ENCODE results near the gene ZNF552. TPM values are rescaled to one million over a fixed set of nuclear protein-coding genes. Genes with fewer than 3 reads are reported as not detected.
"Not testable (repeated sequence)": the region's sequence is repeated elsewhere in the genome, so short reads cannot be mapped to it uniquely, and the experiment has no call there.

ZNF552 gene
- total RNA-seq, 1 donor from 2014 or later: 4.3 TPM

DNA sequence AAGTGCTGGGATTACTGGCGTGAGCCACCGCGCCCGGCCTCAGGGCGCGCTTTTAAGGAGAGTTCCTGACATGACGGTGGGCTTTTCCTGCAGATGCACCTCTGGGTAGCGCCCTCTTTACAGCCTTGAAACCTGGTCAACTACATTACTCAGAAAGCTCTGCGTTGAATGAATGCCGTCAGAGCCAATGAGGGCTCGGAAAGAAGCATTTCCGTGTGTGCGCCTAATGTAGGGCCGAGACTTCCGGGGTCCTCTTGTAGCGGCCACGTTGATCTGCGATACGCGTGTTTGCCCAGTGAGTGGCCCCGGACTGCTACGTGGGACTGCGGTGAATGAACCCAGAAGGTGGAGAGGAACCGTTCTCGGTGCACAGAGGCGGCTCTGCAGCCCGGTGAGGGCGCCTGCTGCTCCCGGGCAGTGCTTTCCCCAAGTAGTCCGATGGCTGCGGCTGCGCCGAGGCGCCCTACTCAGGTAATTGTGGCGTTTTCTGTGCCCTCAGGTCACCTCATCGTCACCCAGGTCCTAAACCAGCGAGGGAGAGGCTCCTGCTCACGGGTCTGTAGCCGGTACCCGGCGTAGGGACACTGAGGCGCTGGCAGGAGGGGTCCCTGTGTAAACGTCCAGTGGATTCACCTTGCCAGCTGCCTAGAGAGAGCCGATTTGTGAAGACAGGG lies 4.9 kb upstream of the ZNF552 start:
- no peak for DNase-seq (ENCODE audit: extremely low read depth, low read depth, low spot score)

DNA sequence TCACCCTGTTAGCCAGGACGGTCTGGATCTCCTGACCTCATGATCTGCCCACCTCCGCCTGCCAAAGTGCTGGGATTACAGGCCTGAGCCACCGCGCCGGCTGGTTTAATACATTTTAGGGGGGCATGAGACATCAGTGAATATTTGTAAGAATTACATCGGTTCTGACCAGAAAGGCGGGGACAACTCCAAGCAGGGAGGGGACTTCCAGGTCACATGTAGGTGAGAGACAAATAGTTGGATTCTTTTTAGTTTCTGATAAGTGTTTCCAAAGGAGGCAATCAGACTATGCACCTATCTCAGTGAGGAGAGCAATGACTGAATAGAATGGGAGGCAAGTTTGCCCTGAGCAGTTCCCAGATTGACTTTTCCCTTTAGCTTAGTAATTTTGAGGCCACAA lies 3.7 kb upstream of the ZNF552 start:
- DNase-seq (ENCODE audit: extremely low read depth, low read depth, low spot score): no peak

GRCh38 chr19:57817976-57818375 lies 3.3 kb upstream of the ZNF552 start:
- DNase-seq (ENCODE audit: extremely low read depth, low read depth, low spot score): no peak

GRCh38 chr19:57816652-57817051 lies 1.9 kb upstream of the ZNF552 start:
- no peak for DNase-seq (ENCODE audit: extremely low read depth, low read depth, low spot score)

GRCh38 chr19:57815247-57816075 lies 748 bp upstream of the ZNF552 start:
- DNase-seq (ENCODE audit: extremely low read depth, low read depth, low spot score): no peak

DNA sequence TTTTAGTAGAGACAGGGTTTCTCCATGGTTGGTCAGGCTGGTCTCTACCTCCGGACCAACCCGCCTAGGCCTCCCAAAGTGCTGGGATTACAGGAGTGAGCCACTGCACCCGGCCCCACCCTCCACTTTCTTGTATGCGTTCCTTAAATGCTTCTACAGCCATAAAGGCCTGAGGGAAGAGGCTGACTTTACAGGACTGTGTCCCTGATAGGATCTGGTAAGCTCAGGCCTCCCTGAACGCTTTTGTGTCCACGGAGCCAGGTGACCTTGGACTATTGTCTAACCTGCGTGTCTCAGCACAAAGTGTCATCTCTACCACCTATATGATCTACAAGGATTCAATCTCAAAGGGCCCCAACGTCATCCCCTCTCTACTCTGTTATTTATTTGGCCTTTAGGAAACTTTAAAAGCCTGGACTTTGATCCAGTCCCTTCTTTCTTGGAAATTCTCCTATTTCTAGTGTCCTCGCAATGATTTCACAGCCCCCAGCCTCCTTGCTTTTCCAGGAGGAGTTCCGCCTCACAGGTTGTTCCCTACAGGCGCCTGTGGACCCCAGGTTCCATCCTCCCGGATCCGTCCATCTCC lies 701 bp downstream of the ZNF552 start:
- DNase-seq (ENCODE audit: extremely low read depth, low read depth, low spot score): no peak

GRCh38 chr19:57812975-57813820 lies 1.5 kb downstream of the ZNF552 start:
- DNase-seq (ENCODE audit: extremely low read depth, low read depth, low spot score): not testable (repeated sequence)

- DNase-seq (ENCODE audit: extremely low read depth, low read depth, low spot score): no peak
Measured at GRCh38 chr19:57812226-57812625, 2.5 kb downstream of the ZNF552 start.

GRCh38 chr19:57810410-57811295 lies 4.1 kb downstream of the ZNF552 start:
- not testable (repeated sequence) for DNase-seq (ENCODE audit: extremely low read depth, low read depth, low spot score)

GRCh38 chr19:57807541-57807940 lies 7.2 kb downstream of the ZNF552 start:
- DNase-seq (ENCODE audit: extremely low read depth, low read depth, low spot score): no peak

- DNase-seq (ENCODE audit: extremely low read depth, low read depth, low spot score): no peak
Measured at GRCh38 chr19:57803594-57804325, 11.0 kb downstream of the ZNF552 start.

DNA sequence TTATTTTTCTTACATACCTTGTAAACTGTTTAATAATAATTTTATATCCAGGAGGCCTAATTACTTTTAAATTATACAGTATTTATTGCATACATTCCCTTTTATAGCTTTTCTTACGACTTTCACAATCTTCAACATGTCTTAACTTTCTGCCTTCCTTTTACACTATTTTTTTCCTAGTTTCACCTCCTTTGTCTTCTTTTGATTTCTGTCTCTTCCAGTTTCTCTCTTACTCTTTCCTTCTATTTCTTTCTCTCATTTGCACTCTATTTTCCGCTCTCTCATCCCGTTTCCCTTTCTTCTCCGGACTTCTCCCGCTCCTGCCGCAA lies 11.5 kb downstream of the ZNF552 start:
- no peak for DNase-seq (ENCODE audit: extremely low read depth, low read depth, low spot score)

GRCh38 chr19:57802269-57802668 lies 12.4 kb downstream of the ZNF552 start:
- DNase-seq (ENCODE audit: extremely low read depth, low read depth, low spot score): no peak

DNA sequence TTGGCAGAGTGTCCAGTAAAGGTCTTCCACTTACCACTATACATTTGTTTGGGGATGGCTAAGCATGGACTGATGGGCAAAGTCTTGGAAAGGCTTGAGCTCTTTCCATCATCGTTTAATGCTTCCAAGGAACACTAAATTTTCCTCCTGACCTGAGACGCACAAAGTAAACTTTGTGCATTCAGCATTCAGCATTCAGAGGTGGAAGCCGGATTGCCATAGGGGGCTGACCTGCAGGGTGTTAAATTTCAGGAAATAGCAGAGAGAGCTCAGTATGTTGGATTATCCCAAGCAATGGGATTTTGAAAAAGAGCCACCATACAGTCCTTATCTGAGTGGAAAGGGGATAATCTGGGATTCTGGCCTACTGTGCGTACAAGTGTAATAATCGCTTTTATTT lies 14.0 kb downstream of the ZNF552 start:
- no peak for DNase-seq (ENCODE audit: extremely low read depth, low read depth, low spot score)

- not testable (repeated sequence) for DNase-seq (ENCODE audit: extremely low read depth, low read depth, low spot score)
Measured at GRCh38 chr19:57796580-57796979, 18.1 kb downstream of the ZNF552 start.

DNA sequence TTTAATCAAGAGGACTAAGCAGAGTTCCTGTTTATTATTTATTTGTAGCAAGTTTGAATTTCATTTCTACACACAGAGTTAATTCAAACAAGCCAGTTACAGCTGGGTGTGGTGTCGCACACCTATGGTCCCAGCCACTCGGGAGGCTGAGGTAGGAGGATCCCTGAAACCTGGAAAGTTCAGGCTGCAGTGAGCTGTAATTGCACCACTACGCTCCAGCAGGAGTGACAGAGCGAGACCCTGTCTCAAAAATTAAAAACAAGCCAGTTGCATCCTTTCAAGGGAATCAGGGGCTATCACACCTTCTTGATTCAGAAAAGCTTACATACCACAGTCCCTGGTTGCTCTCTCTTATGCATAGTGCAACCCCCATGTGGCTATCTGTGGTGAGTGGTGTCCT lies 25.4 kb downstream of the ZNF552 start:
- DNase-seq (ENCODE audit: extremely low read depth, low read depth, low spot score): no peak

GRCh38 chr19:57788114-57788692 lies 26.5 kb downstream of the ZNF552 start:
- DNase-seq (ENCODE audit: extremely low read depth, low read depth, low spot score): no peak

GRCh38 chr19:57786906-57787305 lies 27.8 kb downstream of the ZNF552 start:
- DNase-seq (ENCODE audit: extremely low read depth, low read depth, low spot score): no peak

DNA sequence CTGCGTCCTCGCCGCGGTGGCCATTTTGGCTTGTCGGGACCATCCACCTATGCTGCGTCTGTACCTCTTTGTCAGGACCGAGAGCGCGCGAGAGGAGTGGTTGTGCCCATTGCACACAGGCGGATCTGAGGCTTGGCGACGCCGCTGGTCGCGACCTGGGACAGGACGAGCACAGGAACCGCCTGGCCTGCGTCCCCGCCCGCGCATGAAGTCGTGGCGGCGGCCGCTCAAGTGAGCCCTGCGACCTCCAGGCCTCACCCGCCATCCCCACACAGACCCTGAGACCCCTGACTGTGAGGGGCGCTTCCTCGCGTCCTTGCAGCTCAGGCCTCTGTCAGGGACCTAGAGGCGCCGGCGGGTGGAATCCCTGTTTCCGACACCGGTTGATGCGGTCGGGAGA lies 28.4 kb downstream of the ZNF552 start:
- no peak for DNase-seq (ENCODE audit: extremely low read depth, low read depth, low spot score)
